Colonic mucosa (tissue), 4 donors: ENCODE data around the gene RRP9. TPM values are rescaled to one million over a fixed set of nuclear protein-coding genes. Genes with fewer than 3 reads are reported as not detected.

Experiments
- DNase-seq: peaks from one replicate; pipeline ENCODE4 v3.0.0-alpha.2; 2020
- H3K27ac ChIP-seq: fragments of 200-600 bp; one replicate; pipeline ENCODE4 v1.8.0; 2021
- H3K27me3 ChIP-seq: fragments of 200-600 bp; one replicate; pipeline ENCODE4 v1.8.0; 2021
- H3K36me3 ChIP-seq: fragments of 200-600 bp; one replicate; pipeline ENCODE4 v1.8.0; 2021
- H3K4me1 ChIP-seq: fragments of 200-600 bp; one replicate; pipeline ENCODE4 v1.8.0; 2021; ENCODE audit warnings: mild to moderate bottlenecking
- H3K4me3 ChIP-seq: fragments of 200-600 bp; one replicate; pipeline ENCODE4 v1.8.0; 2021
- H3K9ac ChIP-seq, 2 donors: one replicate each; pipeline ENCODE4 v1.7.0; 2013; ENCODE audit warnings: control low read depth in 2 of 2, low read depth in 2 of 2, low read length in 2 of 2
- H3K9me3 ChIP-seq: fragments of 200-600 bp; one replicate; pipeline ENCODE4 v1.8.0; 2021
- CTCF ChIP-seq: fragments of 200-600 bp; IDR thresholded peaks from one replicate; pipeline ENCODE4 v1.8.0; 2022; ENCODE audit warnings: antibody characterized with exemption, mild to moderate bottlenecking
- intact Hi-C: fragments of 100-400 bp; cut with DNase I; formaldehyde crosslinking; loops from one replicate; pipeline ENCODE4 v1.14.1; 2022
- total RNA-seq, 2 donors: library from RNA; stranded (reverse); fragmentation: NEBNext Ultra II Directional in 1 of 2; extraction: Animal tissue kit (Norgen Biotek cat#: 25700) in 1 of 2; gene quantifications; one replicate each; pipeline ENCODE4 v1.2.1, GENCODE V29; 2021
- donor health status: healthy.
- donor health status: DM: no; HTN: no; CAD: no.
- donor health status: DM: no; HTN: no; CAD: no.

The RRP9 gene
- total RNA-seq, 2 donors from 2014 or later = 9.6 to 24.7 TPM

- H3K4me3 ChIP-seq = no peak overlapping the region
- H3K9ac ChIP-seq = no peak overlapping the region
- DNase-seq = no peak
- H3K27ac ChIP-seq = no peak overlapping the region
- TF ChIP-seq CTCF = no peak
- intact Hi-C loops = no loop called here
- no peaks in the 10 kb centered on the region for H3K36me3 ChIP-seq
- no peaks in the 10 kb centered on the region for H3K9me3 ChIP-seq
- no peaks in the 10 kb centered on the region for H3K27me3 ChIP-seq
- no peaks in the 10 kb centered on the region for H3K4me1 ChIP-seq
Measured at GRCh38 chr3:51888463-51889105, 53.1 kb downstream of the RRP9 start.

GRCh38 chr3:51887620-51888019 is 54.1 kb downstream of the RRP9 start:
- intact Hi-C loops = no loop called here
- no peaks in the 10 kb centered on the region for H3K9me3 ChIP-seq

GRCh38 chr3:51886447-51886846 is 55.3 kb downstream of the RRP9 start:
- Histone ChIP-seq H3K4me1 (no peaks in the 10 kb centered on the region), H3K9me3 (no peaks in the 10 kb centered on the region), H3K9ac (no peak overlapping the region), H3K4me3 (no peak overlapping the region), H3K27me3 (no peaks in the 10 kb centered on the region), H3K27ac (no peak overlapping the region), H3K36me3 (no peaks in the 10 kb centered on the region)
- no peak for DNase-seq
- intact Hi-C loops = no loop called here
- TF ChIP-seq CTCF = no peak

More at GRCh38 chr3:51887620-51888019, 54.1 kb downstream of the RRP9 start:
- no peak for DNase-seq
- TF ChIP-seq CTCF = no peak
- no peaks in the 10 kb centered on the region for H3K27me3 ChIP-seq
- H3K4me1 ChIP-seq = no peaks in the 10 kb centered on the region
- no peak overlapping the region for H3K27ac ChIP-seq
- H3K4me3 ChIP-seq = no peak overlapping the region
- no peaks in the 10 kb centered on the region for H3K36me3 ChIP-seq
- H3K9ac ChIP-seq = no peak overlapping the region

Other genes with a start within 250 kb of the RRP9 start
- under 1 TPM in 1 of 2 donors, not detected in 1; 0.12 TPM for gene GRM2, start 234.8 kb downstream of the RRP9 start, total RNA-seq
- not detected for gene IQCF6, start 162.7 kb downstream of the RRP9 start, total RNA-seq
- not detected for gene IQCF2, start 80.3 kb downstream of the RRP9 start, total RNA-seq
- not detected for gene IQCF5, start 66.3 kb downstream of the RRP9 start, total RNA-seq
- gene IQCF1, start 38.6 kb downstream of the RRP9 start, total RNA-seq = not detected
- 10 to 100 TPM; 17.0 to 18.0 TPM for gene PARP3, start 459 bp upstream of the RRP9 start, total RNA-seq
- gene GPR62, start 13.5 kb upstream of the RRP9 start, total RNA-seq = not detected
- 10 to 100 TPM; 19.6 to 22.4 TPM for gene PCBP4, start 25.6 kb upstream of the RRP9 start, total RNA-seq
- 10 to 100 TPM; 64.9 to 72.2 TPM for gene ABHD14B, start 32.1 kb upstream of the RRP9 start, total RNA-seq
- 1 to 10 TPM; 7.4 to 9.6 TPM for gene ABHD14A, start 33.2 kb upstream of the RRP9 start, total RNA-seq
- gene ACY1, start 41.6 kb upstream of the RRP9 start, total RNA-seq = 100 to 1,000 TPM; 137 to 153 TPM
- gene RPL29, start 54.0 kb upstream of the RRP9 start, total RNA-seq = 1,000 to 10,000 TPM; 1,051 to 1,273 TPM
- gene DUSP7, start 114.7 kb upstream of the RRP9 start, total RNA-seq = 1 to 10 TPM; 9.5 to 9.8 TPM
- gene POC1A, start 212.5 kb upstream of the RRP9 start, total RNA-seq = 10 to 100 TPM in 1 of 2 donors, 1 to 10 TPM in 1; 7.6 to 33.7 TPM